ENCODE results near the gene OSM. TPM values are rescaled to one million over a fixed set of nuclear protein-coding genes. Genes with fewer than 3 reads are reported as not detected.

Gene OSM
- total RNA-seq, 2 donors from 2014 or later: 20.9 to 21.9 TPM

DNA sequence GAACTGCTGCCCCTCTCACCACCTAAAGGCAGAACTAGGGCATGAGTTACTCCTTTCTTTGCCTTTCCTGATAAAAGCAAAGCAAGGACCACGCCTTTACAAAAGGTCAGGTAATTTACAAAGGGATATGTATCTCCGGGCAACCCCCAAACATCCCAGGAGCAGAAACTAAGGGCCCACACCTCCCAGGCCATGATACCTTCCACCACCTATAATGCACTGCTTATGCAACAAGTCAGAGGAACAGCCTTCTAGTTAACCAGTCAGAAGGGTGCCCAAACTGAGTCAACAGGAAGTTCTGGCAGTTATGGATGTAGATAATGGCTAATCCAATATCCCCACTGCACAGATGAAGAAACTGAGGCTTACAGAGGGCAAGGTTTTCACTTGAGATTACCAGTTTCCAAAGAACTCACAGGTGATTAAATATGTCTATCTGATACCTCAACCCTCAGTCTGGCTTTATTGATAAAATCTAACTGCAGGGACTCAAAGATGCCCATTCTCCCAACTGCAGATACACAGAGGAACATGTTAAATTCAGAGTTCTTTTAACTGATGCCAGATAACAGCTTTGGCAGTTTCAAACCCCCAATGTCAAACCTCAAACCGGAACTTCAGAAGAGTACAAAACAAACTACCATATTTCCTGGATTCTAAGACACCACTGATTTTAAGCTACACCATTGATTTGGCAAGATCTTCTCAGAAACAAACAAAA lies 39.4 kb upstream of the OSM start:
- H3K27ac Mint-ChIP-seq: peak overlapping the region; percentile 94
- no peaks in the 10 kb centered on the region for H3K9me3 Mint-ChIP-seq
- no peaks in the 10 kb centered on the region for H3K27me3 Mint-ChIP-seq (ENCODE audit: low read depth)
- DNase-seq: no peak
- ATAC-seq (replicated peaks in 1 of 2): peak; percentile 70
- H3K36me3 Mint-ChIP-seq (ENCODE audit: insufficient read depth in 2 of 2): peaks cover 8% of the 10 kb centered on the region in 2 donors
- peak overlapping the region; percentile 69 to 84 for H3K4me3 Mint-ChIP-seq
- peaks cover 100% of the 10 kb centered on the region for H3K4me1 Mint-ChIP-seq (ENCODE audit: low read depth)

DNA sequence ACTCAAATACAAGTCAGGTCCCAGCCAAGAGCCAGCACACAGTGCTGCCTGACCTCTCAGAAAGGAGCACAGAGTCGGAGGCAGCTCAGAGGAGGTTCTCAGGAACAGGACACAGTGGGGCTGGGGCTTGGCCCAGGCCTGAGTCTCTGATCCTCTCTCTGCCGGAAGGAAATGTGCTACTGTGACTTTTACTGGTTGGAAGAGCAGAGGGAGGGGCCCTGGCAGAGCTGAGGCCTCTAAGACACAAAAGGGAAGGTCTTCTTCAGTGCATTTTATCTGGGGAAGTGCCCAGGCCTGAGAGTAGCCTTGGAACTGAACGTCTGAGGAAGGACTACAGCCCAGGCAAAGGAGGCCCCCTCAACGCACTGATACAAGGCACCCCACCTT lies 38.9 kb upstream of the OSM start:
- Mint-ChIP-seq H3K27me3 (ENCODE audit: low read depth) (no peaks in the 10 kb centered on the region), H3K27ac (peak overlapping the region; percentile 94), H3K4me1 (ENCODE audit: low read depth) (peaks cover 98% of the 10 kb centered on the region), H3K36me3 (ENCODE audit: insufficient read depth in 2 of 2) (peaks cover 8% of the 10 kb centered on the region in 2 donors), H3K9me3 (no peaks in the 10 kb centered on the region), H3K4me3 (peak overlapping the region; percentile 69 to 84)
- ATAC-seq (replicated peaks in 1 of 2) (peak; percentile 80 to 83), DNase-seq (peak; percentile 49 to 68)

DNA sequence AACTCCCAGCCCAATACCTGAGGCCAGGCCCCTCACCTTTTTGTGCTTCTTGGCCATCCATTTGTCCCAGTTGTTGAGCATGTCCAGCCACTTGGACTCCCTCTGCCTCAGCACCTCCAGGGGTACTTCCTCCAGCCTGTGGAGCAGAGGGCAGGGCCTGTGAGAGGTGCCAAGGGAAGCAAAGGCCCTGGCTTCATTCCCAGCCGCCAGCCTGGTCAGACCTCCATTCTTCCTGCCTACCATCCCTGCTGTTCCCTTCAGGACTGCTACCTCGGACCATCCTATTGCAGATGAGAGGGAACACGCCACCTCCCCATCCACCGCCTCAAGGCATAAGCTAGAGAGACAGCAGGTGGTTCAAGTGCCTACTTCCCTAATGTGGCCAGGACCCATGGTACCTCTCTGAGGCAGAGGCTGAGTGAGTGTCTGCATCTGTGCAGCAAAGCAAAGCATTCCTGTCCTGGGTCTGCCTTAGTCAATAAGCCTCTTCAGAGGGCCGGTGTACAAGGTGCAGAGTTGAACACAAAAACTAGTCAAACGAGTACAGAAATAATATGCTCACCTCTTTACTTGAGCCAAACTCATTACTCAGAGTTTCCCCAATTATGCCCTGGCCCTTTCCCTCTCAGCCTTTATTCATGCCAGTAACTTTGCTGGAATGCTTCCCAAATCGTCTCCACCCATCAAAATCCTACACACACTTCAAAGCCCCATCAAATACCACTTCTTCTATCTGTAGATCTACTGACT lies 38.0 kb upstream of the OSM start:
- DNase-seq (no peak), ATAC-seq (replicated peaks in 1 of 2) (no peak)
- Mint-ChIP-seq H3K9me3 (no peaks in the 10 kb centered on the region), H3K27ac (peak overlapping the region; percentile 94), H3K4me3 (peak overlapping the region; percentile 69 to 84), H3K4me1 (ENCODE audit: low read depth) (peaks cover 90% of the 10 kb centered on the region), H3K36me3 (ENCODE audit: insufficient read depth in 2 of 2) (peaks cover 8% of the 10 kb centered on the region in 2 donors), H3K27me3 (ENCODE audit: low read depth) (no peaks in the 10 kb centered on the region)

DNA sequence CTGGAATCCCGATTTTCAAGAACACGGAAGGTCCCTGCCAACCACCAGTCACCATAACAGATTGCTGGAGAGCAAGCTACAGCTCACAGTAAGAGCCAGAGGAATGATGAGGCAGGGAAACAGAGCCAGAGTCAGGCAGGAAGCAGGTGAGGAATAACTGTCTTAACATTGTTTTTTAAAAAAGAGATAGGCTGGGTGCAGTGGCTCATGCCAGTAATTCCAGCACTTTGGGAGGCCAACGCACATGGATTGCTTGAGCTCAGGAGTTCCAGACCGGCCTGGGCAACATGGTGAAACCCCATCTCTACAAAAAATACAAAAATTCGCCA lies 36.1 kb upstream of the OSM start:
- DNase-seq: no peak
- H3K27ac Mint-ChIP-seq: peak overlapping the region; percentile 97
- H3K9me3 Mint-ChIP-seq: no peaks in the 10 kb centered on the region
- ATAC-seq (replicated peaks in 1 of 2): no peak
- no peaks in the 10 kb centered on the region for H3K27me3 Mint-ChIP-seq (ENCODE audit: low read depth)
- H3K4me1 Mint-ChIP-seq (ENCODE audit: low read depth): peaks cover 86% of the 10 kb centered on the region
- H3K36me3 Mint-ChIP-seq (ENCODE audit: insufficient read depth in 2 of 2): peaks cover 8 to 12% of the 10 kb centered on the region in 2 donors
- H3K4me3 Mint-ChIP-seq: peak overlapping the region; percentile 5 to 62

DNA sequence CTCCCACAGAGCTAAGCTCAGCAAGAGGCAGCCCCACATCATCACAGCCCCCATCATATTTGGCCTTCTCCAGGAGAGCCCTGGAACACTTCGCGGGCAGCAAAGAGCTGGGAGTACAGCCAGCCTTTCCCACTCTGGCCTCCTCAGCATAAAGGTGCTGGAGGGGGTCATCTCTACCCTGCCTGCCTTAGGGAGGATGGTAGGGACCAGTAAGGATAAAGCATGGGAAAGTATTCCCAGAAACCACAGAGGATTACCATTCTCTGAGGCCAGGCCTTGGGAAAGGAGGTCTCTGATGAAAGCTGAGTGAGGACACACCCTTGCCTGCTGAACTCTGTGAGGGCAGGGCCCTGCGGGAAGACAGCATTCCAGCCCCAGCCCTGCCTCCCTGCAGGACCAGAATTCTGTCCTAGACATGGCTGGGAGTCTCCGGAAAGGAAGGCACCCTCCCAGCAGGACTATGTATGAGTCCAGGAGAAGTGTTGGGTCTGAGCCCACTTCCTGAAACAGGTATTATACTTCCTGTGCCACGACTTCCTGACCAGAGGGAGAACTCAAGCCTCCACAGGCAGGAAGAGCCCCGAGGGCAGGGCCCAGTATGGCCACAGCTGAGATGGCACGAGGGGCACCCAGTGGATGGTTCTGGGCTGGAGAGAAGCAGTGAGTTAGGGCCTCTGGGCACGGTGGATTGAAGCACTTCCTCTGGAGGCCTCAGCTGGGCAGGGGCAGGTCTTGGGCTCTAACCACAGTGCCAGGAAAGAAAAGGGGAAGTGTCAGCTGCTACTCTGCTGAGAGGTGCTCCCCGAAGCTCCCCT lies 35.6 kb upstream of the OSM start:
- Mint-ChIP-seq H3K27me3 (ENCODE audit: low read depth) (no peaks in the 10 kb centered on the region), H3K9me3 (no peaks in the 10 kb centered on the region), H3K4me1 (ENCODE audit: low read depth) (peaks cover 86% of the 10 kb centered on the region), H3K36me3 (ENCODE audit: insufficient read depth in 2 of 2) (peaks cover 8 to 12% of the 10 kb centered on the region in 2 donors), H3K27ac (peak overlapping the region; percentile 97), H3K4me3 (peak overlapping the region; percentile 5 to 62)
- no peak for ATAC-seq (replicated peaks in 1 of 2)
- DNase-seq: no peak

DNA sequence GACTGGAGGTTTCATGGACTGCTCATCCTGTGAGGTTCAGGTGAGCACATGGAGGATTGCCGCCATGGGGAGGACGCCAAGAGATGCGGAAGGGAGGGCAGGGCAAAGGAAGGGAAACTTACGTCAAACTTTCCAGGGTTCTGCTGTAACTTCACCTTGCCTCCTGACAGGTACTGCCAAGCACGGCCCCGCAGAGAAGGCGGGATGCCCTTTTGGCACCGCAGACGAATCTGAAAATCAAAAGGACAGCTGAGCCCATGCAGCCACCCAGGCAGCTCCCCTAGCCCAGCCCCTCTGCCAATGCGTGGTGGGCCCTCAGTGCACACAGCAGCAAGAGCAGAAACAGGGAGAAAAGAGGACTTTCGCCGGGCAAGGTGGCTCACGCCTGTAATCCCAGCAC lies 32.7 kb upstream of the OSM start:
- H3K4me3 Mint-ChIP-seq: no peak overlapping the region
- no peaks in the 10 kb centered on the region for H3K9me3 Mint-ChIP-seq
- no peak overlapping the region for H3K27ac Mint-ChIP-seq
- no peaks in the 10 kb centered on the region for H3K27me3 Mint-ChIP-seq (ENCODE audit: low read depth)
- DNase-seq: no peak
- ATAC-seq (replicated peaks in 1 of 2): no peak
- peaks cover 8 to 15% of the 10 kb centered on the region in 2 donors for H3K36me3 Mint-ChIP-seq (ENCODE audit: insufficient read depth in 2 of 2)
- H3K4me1 Mint-ChIP-seq (ENCODE audit: low read depth): peaks cover 74% of the 10 kb centered on the region

DNA sequence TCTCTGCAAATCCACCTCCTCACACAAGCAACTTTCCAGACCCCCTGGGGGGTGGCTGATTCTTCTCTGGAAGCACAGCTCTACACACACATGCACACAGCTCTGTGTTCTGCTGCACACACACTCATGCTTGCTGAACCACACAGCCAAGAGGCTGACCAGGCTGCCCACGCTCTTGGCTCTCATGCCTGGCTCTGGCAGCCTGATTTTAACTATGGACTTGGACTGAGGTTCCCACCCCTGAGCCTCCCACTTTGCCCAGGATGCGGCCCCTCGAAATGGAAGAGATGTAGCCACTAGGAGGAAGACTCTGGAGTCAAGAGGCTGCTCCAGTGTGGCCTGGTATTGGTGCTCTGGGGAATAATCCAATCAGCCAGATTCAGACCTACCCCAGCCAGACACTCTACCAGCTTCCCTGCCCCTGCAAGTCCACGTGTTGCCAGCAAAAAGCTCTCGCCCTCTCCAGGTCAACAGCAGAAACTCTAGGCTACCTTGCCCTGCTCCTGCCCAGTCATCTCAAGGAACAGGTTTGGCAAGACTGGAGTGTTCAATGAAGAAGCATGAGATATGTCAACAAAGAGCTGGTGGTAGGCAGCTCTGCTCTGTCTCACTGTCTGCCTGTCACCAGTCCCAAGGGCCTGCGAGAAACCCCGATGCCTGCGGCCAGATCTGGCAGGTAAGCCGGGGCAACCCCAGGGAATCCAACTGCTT lies 31.5 kb upstream of the OSM start:
- Mint-ChIP-seq H3K4me1 (ENCODE audit: low read depth) (peaks cover 62% of the 10 kb centered on the region), H3K27me3 (ENCODE audit: low read depth) (no peaks in the 10 kb centered on the region), H3K4me3 (no peak overlapping the region), H3K27ac (peak overlapping the region; percentile 35), H3K36me3 (ENCODE audit: insufficient read depth in 2 of 2) (peaks cover 4 to 17% of the 10 kb centered on the region in 2 donors), H3K9me3 (no peaks in the 10 kb centered on the region)
- DNase-seq: no peak
- no peak for ATAC-seq (replicated peaks in 1 of 2)

DNA sequence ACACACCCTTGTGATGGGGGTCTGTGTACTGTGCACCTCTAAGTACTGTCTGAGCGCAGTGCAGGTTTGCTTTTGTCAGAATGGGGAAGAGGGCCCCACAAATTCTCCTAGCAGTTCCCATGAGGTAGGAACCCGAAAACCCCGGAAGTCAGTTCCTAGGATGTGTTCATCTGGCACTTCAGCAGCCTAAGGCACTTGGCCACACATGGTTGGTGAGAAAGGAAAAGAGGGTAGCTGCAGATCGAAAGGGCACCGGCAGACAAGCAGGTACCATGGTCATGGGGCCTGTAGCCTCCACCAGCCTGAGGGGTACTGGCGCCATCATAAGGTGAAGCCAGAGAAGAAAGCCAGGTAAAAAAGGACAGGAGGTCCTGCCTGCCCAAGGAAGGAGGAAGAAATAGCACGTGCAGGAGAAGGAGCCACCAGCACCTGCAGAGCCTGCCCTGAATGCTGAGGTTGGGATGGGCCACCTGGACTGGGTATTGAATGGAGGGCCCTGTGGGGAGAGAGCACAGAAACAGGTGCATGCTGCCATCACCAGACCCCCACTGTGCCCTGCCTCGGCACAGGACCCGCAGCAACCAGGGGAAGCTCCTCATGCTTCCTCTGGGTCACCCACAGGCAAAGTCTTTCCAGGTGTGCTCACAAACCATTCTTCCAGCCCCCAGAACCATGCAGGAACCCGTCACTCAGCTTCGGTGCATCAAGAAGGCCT lies 30.8 kb upstream of the OSM start:
- DNase-seq (no peak), ATAC-seq (replicated peaks in 1 of 2) (no peak)
- Mint-ChIP-seq H3K4me3 (no peak overlapping the region), H3K27me3 (ENCODE audit: low read depth) (no peaks in the 10 kb centered on the region), H3K4me1 (ENCODE audit: low read depth) (peaks cover 55% of the 10 kb centered on the region), H3K9me3 (no peaks in the 10 kb centered on the region), H3K36me3 (ENCODE audit: insufficient read depth in 2 of 2) (peaks cover 0 to 18% of the 10 kb centered on the region in 2 donors), H3K27ac (peak overlapping the region; percentile 3)

DNA sequence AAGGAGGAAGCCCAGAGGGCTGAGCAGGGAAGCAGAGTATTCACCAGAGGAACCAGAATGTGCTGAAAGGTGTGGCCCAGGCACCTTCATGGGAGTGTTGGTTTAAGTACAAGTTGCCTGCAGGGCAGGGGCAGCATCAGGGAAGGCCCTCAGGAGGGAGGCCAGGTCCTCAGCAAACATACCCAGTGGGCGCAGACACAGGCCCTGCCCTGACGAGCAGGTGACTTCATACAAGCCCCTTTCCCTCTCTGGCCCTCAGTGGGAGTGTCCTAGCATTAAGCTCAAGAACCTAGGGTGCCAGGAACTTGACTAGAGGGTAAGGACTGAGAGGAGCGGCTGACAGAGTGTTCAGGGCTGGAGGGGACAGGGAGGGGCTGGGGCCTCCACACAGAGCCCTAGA lies 30.2 kb upstream of the OSM start:
- ATAC-seq (replicated peaks in 1 of 2): no peak
- H3K27ac Mint-ChIP-seq: peak overlapping the region; percentile 48
- no peaks in the 10 kb centered on the region for H3K27me3 Mint-ChIP-seq (ENCODE audit: low read depth)
- peaks cover 49% of the 10 kb centered on the region for H3K4me1 Mint-ChIP-seq (ENCODE audit: low read depth)
- no peak for DNase-seq
- H3K36me3 Mint-ChIP-seq (ENCODE audit: insufficient read depth in 2 of 2): peaks cover 0 to 18% of the 10 kb centered on the region in 2 donors
- no peak overlapping the region for H3K4me3 Mint-ChIP-seq
- H3K9me3 Mint-ChIP-seq: no peaks in the 10 kb centered on the region

DNA sequence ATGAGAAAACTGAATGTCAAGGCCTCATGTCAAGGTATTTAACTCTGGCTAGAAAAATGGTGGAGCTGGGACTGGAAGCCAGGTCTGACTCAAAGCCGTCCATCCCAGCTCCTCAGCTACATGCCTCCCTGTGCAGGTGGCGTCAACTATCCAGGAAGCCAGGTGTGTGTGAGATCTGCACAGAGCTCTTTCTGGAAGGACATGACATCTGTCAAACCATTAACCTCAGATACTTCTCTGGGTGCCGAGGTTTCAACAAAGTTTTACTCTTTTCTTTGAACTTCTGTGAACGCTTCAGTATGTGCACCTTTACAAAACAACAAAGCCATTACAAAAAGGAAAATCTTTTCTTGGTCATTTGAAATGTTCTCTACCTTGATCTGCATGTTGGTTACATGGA lies 29.7 kb upstream of the OSM start:
- DNase-seq: no peak
- Mint-ChIP-seq H3K9me3 (no peaks in the 10 kb centered on the region), H3K4me3 (no peak overlapping the region), H3K27me3 (ENCODE audit: low read depth) (no peaks in the 10 kb centered on the region), H3K36me3 (ENCODE audit: insufficient read depth in 2 of 2) (peaks cover 0 to 16% of the 10 kb centered on the region in 2 donors), H3K27ac (peak overlapping the region; percentile 48), H3K4me1 (ENCODE audit: low read depth) (peaks cover 44% of the 10 kb centered on the region)
- no peak for ATAC-seq (replicated peaks in 1 of 2)

DNA sequence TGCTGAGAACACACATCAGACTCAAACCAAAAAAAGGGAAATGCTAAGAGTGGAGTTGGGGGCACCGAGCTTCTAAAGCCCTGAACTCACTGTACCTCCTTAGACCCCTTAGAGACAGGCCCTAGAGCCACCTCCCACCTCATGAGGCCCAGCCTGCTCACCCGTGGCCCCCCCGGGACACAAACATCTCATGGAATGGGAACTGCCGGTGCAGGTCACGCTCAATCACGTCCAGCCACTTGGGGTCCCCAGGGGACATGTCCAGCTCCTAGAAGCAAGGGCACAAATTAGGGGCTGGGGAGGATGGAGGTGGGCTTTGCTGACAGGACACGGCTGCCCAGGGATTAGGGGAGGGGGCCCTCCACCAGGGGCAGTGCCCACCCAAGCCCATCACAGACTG lies 28.9 kb upstream of the OSM start:
- Mint-ChIP-seq H3K9me3 (no peaks in the 10 kb centered on the region), H3K27ac (no peak overlapping the region), H3K4me1 (ENCODE audit: low read depth) (peaks cover 38% of the 10 kb centered on the region), H3K27me3 (ENCODE audit: low read depth) (no peaks in the 10 kb centered on the region), H3K4me3 (no peak overlapping the region), H3K36me3 (ENCODE audit: insufficient read depth in 2 of 2) (peaks cover 0 to 15% of the 10 kb centered on the region in 2 donors)
- DNase-seq (no peak), ATAC-seq (replicated peaks in 1 of 2) (no peak)

DNA sequence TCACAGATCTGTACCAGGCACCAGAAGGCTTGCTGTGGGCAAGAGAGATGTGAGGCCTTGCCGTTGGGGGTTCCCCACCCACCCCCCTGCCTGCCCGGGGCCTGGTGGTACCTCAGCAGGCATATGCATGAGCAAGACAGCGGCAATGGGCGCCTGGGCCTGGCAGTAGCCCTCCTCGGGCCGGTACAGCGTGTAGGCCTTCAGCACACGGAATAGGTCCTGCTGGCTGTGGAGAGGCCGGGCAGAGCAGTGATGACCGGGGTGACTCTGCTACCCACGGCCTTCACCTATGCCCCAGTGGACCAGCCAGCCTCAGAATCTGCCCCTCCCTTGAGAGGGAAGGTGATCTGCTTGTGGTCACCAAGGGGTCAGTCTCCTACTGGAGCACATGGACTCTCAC lies 28.2 kb upstream of the OSM start:
- DNase-seq: no peak
- Mint-ChIP-seq H3K4me1 (ENCODE audit: low read depth) (peaks cover 45% of the 10 kb centered on the region), H3K27me3 (ENCODE audit: low read depth) (no peaks in the 10 kb centered on the region), H3K9me3 (no peaks in the 10 kb centered on the region), H3K36me3 (ENCODE audit: insufficient read depth in 2 of 2) (peaks cover 0 to 15% of the 10 kb centered on the region in 2 donors), H3K4me3 (no peak overlapping the region), H3K27ac (no peak overlapping the region)
- no peak for ATAC-seq (replicated peaks in 1 of 2)

Measured in activated T-cell treated with anti-CD3 and anti-CD28 coated beads, Interleukin-2, amount 50 U/mL, for 72 hours (primary cell).